ENCODE results near the gene BUD23.

The BUD23 gene

DNA sequence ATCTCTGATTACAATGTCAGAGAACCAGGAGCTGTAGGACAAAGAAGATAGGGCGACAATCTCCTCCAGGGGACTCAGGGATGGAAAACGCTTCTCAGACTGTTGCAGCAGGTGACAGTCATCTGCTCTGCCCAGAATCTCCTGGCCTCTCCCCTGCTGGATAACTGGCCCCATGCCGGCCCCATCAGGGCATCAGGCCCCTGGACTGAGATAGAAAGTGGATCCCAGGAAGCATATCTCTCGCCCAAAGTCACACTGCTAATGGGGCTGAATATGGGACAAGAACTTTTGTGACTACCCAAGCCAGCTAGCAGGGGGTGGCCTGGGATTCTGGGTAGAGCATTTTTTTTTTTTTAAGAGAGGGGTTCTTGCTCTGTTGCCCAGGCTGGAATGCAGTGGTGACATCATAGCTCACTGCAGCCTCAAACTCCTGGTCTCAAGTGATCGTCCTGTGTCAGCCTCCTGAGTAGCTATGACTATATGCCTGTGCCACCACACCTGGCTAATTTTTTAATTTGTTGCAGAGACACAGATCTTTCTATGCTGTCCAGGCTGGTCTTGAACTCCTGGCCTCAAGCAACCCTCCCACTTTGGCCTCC lies 38.6 kb upstream of the BUD23 start:
- H3K4me3 ChIP-seq (ENCODE audit: low read depth, low read length): no peak overlapping the region
- DNase-seq (ENCODE audit: low read depth, low spot score): no peak
- TF ChIP-seq, protein P1, sequence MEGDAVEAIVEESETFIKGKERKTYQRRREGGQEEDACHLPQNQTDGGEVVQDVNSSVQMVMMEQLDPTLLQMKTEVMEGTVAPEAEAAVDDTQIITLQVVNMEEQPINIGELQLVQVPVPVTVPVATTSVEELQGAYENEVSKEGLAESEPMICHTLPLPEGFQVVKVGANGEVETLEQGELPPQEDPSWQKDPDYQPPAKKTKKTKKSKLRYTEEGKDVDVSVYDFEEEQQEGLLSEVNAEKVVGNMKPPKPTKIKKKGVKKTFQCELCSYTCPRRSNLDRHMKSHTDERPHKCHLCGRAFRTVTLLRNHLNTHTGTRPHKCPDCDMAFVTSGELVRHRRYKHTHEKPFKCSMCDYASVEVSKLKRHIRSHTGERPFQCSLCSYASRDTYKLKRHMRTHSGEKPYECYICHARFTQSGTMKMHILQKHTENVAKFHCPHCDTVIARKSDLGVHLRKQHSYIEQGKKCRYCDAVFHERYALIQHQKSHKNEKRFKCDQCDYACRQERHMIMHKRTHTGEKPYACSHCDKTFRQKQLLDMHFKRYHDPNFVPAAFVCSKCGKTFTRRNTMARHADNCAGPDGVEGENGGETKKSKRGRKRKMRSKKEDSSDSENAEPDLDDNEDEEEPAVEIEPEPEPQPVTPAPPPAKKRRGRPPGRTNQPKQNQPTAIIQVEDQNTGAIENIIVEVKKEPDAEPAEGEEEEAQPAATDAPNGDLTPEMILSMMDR (IDR thresholded peaks at IDR 0.05; ENCODE audit: insufficient read depth, low read length, missing control alignments): no peak
- CTCF ChIA-PET: interaction anchor here (0.9 to 3.6 kb wide), 6 partner anchors 16 to 91 kb away, joined by 3 to 24 read pairs (median 4); no protein-coding TSS in a partner anchor
- POLR2A ChIA-PET: no interaction called here

DNA sequence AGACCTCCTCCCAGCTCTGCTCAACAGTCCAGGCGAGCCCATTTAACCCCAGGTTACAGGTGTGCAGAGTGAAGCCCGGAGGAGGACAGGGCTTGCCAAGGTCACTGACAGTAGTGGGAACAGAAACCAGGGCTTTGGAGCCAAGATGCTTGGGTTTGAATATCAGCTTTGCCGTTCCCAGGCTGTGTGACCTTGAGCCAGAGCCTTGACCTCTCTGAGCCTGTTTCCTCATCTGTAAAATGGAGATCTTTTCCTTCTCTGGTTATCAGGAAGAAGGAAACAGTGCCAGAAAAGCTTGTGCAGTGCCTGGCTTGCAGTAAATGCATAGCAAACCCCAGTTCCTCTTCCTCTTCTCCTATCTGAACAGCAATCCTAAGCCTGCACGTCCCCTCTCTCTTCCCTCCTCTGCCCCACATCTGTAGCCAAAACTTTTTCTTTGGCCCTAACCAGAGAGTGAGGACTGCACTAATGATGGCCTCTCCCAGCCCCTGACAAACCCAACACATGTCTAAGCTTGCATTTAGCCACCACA lies 37.7 kb upstream of the BUD23 start:
- no peak overlapping the region for H3K4me3 ChIP-seq (ENCODE audit: low read depth, low read length)
- CTCF ChIA-PET: interaction anchor here (1.1 to 3.6 kb wide), 4 partner anchors 17 to 90 kb away, joined by 3 to 24 read pairs (median 5); partner anchors contain the start of gene VPS37D
- POLR2A ChIA-PET: no interaction called here
- no peak for DNase-seq (ENCODE audit: low read depth, low spot score)
- TF ChIP-seq, protein P1 (IDR thresholded peaks at IDR 0.05; ENCODE audit: insufficient read depth, low read length, missing control alignments): no peak

DNA sequence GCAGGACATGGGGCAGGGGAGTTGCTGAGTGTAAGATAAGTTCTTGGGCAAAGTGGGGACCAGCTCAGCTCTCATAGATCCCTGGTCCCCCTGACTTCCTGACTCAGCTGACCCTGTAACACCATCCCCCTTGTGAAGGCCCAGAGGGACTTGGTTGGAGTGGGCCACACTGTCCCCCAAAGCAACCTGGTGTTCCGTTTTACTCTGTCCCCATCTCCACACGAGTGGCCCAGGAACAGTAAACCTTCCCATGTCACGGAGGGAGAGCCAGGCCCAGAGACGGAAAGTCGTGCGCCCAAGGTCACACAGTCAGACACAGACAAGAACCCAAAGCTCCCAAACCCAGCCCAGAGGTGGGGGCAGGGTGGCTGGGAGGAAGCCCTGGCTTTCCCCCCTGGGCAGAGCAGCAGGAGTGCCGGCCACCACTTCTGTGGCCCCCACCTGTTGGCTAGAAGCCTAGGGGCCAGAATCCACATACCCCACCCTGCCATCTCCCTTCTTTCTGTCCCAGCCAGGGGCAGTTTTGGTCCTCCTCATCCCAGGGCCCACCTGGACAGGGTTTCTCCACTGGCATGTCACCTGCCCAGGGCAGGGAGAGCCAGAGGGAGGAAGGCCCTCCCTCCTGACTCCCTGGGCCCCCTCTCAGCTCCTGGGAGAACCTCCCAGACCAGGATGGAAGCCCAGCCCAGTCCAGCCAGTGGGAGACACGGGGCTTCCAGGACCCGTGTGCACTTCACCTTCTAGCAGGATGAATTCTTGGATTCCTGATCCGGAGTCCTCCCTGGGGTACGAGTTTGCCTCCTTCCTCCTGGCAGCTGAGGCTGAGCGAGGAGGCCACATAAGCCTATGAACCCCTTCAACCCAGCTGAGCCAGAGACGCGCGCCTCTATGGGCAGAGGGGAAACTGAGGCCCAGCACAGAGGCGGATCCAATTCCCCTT lies 36.3 kb upstream of the BUD23 start:
- H3K4me3 ChIP-seq (ENCODE audit: low read depth, low read length): no peak overlapping the region
- CTCF ChIA-PET: interaction anchor here (0.6 to 3.6 kb wide), 3 partner anchors 18 to 40 kb away, joined by 4 to 24 read pairs (median 6); no protein-coding TSS in a partner anchor

DNA sequence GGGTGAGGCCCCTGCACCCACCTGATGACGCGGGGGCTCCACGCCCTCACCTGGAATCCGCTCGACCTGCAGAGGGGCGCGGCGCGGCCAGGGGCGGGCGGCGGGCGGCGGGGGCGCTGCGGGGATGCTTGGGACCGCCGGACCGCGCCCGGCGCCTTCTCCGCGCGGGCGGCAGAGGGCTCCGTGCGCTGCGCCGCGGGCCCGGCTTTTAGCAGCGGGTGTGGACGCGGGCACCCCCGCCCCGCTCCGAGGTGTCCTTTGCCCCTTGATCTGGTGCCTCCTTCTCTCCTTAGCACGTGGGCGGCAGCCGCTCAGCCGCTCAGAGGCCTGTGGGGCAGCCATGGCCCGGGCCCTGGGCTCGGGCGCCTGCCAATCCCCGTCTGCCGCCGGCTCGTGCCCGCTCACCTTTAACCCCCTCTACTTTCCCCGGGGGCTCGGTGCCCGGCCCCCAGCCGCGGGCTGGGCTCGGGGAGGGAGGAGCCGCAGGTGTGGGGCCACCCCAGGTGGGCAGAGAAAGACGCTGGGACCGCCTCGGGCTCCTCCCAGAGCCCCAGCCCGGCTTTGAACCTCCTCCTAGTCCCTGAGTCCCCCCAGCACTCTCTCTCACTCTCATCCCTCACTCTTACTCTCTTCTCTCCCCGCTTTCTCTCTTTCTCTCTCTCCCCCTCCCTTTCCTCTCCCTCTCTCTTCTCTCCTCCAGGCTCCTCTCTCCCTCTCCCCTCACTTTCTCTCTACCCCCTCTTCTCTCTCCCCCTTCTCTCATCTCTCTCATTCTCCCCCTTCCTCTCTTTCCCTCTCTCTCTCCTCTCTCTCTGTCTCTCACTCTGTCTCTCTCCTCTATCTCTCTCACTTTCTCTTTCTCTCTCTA lies 35.4 kb upstream of the BUD23 start:
- no peak for DNase-seq (ENCODE audit: low read depth, low spot score)
- POLR2A ChIA-PET: no interaction called here
- CTCF ChIA-PET: interaction anchor here (0.6 kb wide), 1 partner anchor 21 kb away, joined by 4 read pairs; no protein-coding TSS in a partner anchor

More for the DNA sequence above, 36.3 kb upstream of the BUD23 start:
- no peak for DNase-seq (ENCODE audit: low read depth, low spot score)
- TF ChIP-seq, protein P1 (IDR thresholded peaks at IDR 0.05; ENCODE audit: insufficient read depth, low read length, missing control alignments): no peak
- POLR2A ChIA-PET: no interaction called here

DNA sequence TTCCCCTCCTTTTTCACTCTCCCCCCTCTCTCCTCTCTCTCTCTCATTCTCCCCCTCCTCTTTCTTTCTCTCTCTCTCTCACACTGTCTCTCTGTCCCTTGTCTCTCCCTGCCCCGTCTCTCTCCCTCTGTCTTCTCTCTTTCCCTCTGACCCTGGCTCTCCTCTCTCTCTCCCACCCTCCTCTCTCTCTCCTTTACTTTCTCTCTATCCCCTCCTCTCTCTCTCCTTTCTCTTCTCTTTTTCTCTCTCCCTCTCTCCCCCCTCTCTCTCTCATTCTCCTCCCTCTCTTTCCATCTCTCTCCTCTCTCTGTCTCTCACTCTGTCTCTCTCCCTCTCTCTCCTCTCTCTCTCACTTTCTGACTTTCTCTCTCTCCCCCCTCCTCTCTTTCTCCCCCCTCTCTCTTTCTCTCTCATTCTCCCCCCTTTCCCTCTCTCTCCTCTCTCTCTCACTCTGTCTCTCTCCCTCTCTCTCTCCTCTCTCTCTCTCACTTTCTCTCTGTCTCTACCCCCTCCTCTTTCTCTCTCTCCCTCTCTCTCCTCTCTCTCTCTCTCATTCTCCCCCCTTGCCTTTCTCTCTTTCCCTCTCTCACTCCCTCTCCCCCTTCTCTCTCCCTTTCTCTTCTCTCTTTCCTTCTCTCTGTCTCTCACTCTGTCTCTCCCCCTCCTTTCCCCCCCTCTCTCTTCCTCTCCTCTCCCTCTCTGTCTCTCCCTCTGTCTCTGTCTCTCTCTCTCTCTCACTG lies 34.6 kb upstream of the BUD23 start:
- no peak for DNase-seq (ENCODE audit: low read depth, low spot score)
- ChIA-PET CTCF (no interaction called here), POLR2A (no interaction called here)
- H3K4me3 ChIP-seq (ENCODE audit: low read depth, low read length): no peak overlapping the region
- TF ChIP-seq, protein P1 (IDR thresholded peaks at IDR 0.05; ENCODE audit: insufficient read depth, low read length, missing control alignments): no peak

More for the DNA sequence above, 35.4 kb upstream of the BUD23 start:
- TF ChIP-seq, protein P1 (IDR thresholded peaks at IDR 0.05; ENCODE audit: insufficient read depth, low read length, missing control alignments): peak; percentile 3
- H3K4me3 ChIP-seq (ENCODE audit: low read depth, low read length): peak overlapping the region; percentile 29; the same call in 1 of the 2 replicates
